CD14-positive monocyte (primary cell): ENCODE data around the gene OR13J1. TPM values are rescaled to one million over a fixed set of nuclear protein-coding genes. Genes with fewer than 3 reads are reported as not detected.

Source experiments
- DNase-seq, 3 donors: peaks; one replicate each; pipeline ENCODE4 v3.0.0-alpha.2; 2011 to 2022
- H2AFZ ChIP-seq: 2 replicates; pipeline ENCODE4 v1.6.0; 2012; ENCODE audit warnings: mild to moderate bottlenecking, low read depth, low read length, inconsistent platforms; ENCODE audit not compliant: insufficient read depth, poor library complexity, severe bottlenecking
- H3K27ac ChIP-seq, 2 donors: 1 replicate in 1 of 2; 2 replicates in 1 of 2; pipeline ENCODE4 v1.5.1; 2012 to 2013; ENCODE audit warnings: low read length in 2 of 2, control low read depth in 1 of 2, inconsistent platforms in 1 of 2, low read depth in 1 of 2, mild to moderate bottlenecking in 1 of 2
- H3K27me3 ChIP-seq, 2 donors: one replicate each; pipeline versions ENCODE4 v1.6.0 to v1.6.1; 2011 to 2013; ENCODE audit warnings: low read length in 2 of 2; ENCODE audit not compliant: control insufficient read depth in 2 of 2, insufficient read depth in 2 of 2
- H3K36me3 ChIP-seq, 2 donors: replicated peaks in 1 of 2; 1 replicate in 1 of 2; 2 replicates in 1 of 2; pipeline versions ENCODE4 v1.5.1 to v1.6.1; 2012 to 2013; ENCODE audit warnings: low read length in 2 of 2, control low read depth in 1 of 2, inconsistent platforms in 1 of 2, mild to moderate bottlenecking in 1 of 2; ENCODE audit not compliant: insufficient read depth in 2 of 2, control insufficient read depth in 1 of 2
- H3K4me1 ChIP-seq, 2 donors: 1 replicate in 1 of 2; 2 replicates in 1 of 2; pipeline versions ENCODE4 v1.5.1 to v1.6.1; 2012 to 2013; ENCODE audit warnings: low read length in 2 of 2, control low read depth in 1 of 2, inconsistent platforms in 1 of 2, mild to moderate bottlenecking in 1 of 2, moderate library complexity in 1 of 2; ENCODE audit not compliant: insufficient read depth in 2 of 2, control insufficient read depth in 1 of 2
- H3K4me2 ChIP-seq: replicated peaks from 2 replicates; pipeline ENCODE3; 2012; ENCODE audit warnings: low read length, moderate library complexity, mild to moderate bottlenecking; ENCODE audit not compliant: poor library complexity, severe bottlenecking; ENCODE audit errors: extremely low read depth
- H3K4me3 ChIP-seq, 3 experiments: fragments of 200-600 bp in 1 of 3; sonication (generic) in 1 of 3; replicated peaks in 1 of 3; 1 replicate in 2 of 3; 2 replicates in 1 of 3; pipeline ENCODE4 v1.5.1; 2011 to 2013; ENCODE audit warnings: low read length in 3 of 3, mild to moderate bottlenecking in 3 of 3, control low read depth in 2 of 3, low read depth in 2 of 3, inconsistent platforms in 1 of 3, moderate library complexity in 1 of 3
- H3K79me2 ChIP-seq: 2 replicates; pipeline ENCODE4 v1.6.0; 2012; ENCODE audit warnings: mild to moderate bottlenecking, control low read depth, inconsistent platforms, low read length, moderate library complexity; ENCODE audit not compliant: insufficient read depth
- H3K9ac ChIP-seq: 2 replicates; pipeline ENCODE4 v1.6.0; 2017; ENCODE audit warnings: low read length, mild to moderate bottlenecking; ENCODE audit not compliant: insufficient read depth, poor library complexity, severe bottlenecking
- H3K9me3 ChIP-seq, 2 donors: replicated peaks in 1 of 2; 1 replicate in 1 of 2; 2 replicates in 1 of 2; pipeline versions ENCODE4 v1.5.1 to v1.6.1; 2012 to 2013; ENCODE audit warnings: low read length in 2 of 2, control low read depth in 1 of 2; ENCODE audit not compliant: control insufficient read depth in 1 of 2, insufficient read depth in 1 of 2
- H4K20me1 ChIP-seq: 2 replicates; pipeline ENCODE4 v1.6.0; 2012; ENCODE audit warnings: mild to moderate bottlenecking, low read length, control low read depth, moderate library complexity; ENCODE audit not compliant: insufficient read depth
- H3K27ac Mint-ChIP-seq, 7 donors: one replicate each; pipeline ENCODE4 v1.8.0; 2020; ENCODE audit warnings: mild to moderate bottlenecking in 7 of 7, mixed read lengths in 7 of 7, moderate library complexity in 6 of 7, inconsistent platforms in 2 of 7
- H3K27me3 Mint-ChIP-seq, 3 donors: one replicate each; pipeline ENCODE4 v1.8.0; 2021 to 2022; ENCODE audit warnings: low read depth in 3 of 3, mild to moderate bottlenecking in 3 of 3, mixed read lengths in 3 of 3, moderate library complexity in 3 of 3, inconsistent platforms in 1 of 3
- H3K36me3 Mint-ChIP-seq, 2 donors: one replicate each; pipeline ENCODE4 v1.8.0; 2020; ENCODE audit warnings: mixed read lengths in 2 of 2, inconsistent platforms in 1 of 2, mild to moderate bottlenecking in 1 of 2
- H3K4me1 Mint-ChIP-seq: one replicate; pipeline ENCODE4 v1.8.0; 2020; ENCODE audit warnings: mild to moderate bottlenecking, mixed read lengths
- H3K4me3 Mint-ChIP-seq, 2 donors: one replicate each; pipeline ENCODE4 v1.8.0; 2020; ENCODE audit warnings: mild to moderate bottlenecking in 2 of 2, mixed read lengths in 2 of 2, moderate library complexity in 1 of 2
- H3K9me3 Mint-ChIP-seq, 7 donors: one replicate each; pipeline ENCODE4 v1.8.0; 2020 to 2022; ENCODE audit warnings: mixed read lengths in 7 of 7, mild to moderate bottlenecking in 6 of 7, moderate library complexity in 6 of 7, inconsistent platforms in 2 of 7
- CTCF ChIP-seq: fragments of 200-600 bp; IDR thresholded peaks from one replicate; pipeline ENCODE4 v1.8.0; 2022; ENCODE audit warnings: antibody characterized with exemption, mild to moderate bottlenecking
- WGBS: methylation state at CpG from one replicate; pipeline ENCODE4 v1.1.5; 2013; ENCODE audit warnings: missing lambda C conversion rate; ENCODE audit not compliant: insufficient coverage; 5-methylcytosine and 5-hydroxymethylcytosine counted together
- intact Hi-C, 2 donors: fragments of 100-400 bp; cut with micrococcal nuclease; formaldehyde crosslinking; loops; one replicate each; pipeline versions ENCODE4 v1.15.0 to v1.15.1; 2023
- polyA plus RNA-seq, 3 donors: library from polyadenylated mRNA; depleted of rRNA in 1 of 3; unstranded in 2 of 3; stranded (reverse) in 1 of 3; fragments of 300-500 nt in 2 of 3; fragments of >200 nt in 1 of 3; fragmentation: Illumina TruSeq in 2 of 3; gene quantifications; 1 replicate in 2 of 3; 2 replicates in 1 of 3; pipeline ENCODE4 v1.2.3, GENCODE V29; 2012 to 2021

The OR13J1 gene
- polyA plus RNA-seq, 3 donors, result not detected

- intact Hi-C loops, result no loop called here
- Histone ChIP-seq H3K9me3 (no peaks in the 10 kb centered on the region), H3K4me2 (no peak overlapping the region), H2AFZ (no peak overlapping the region), H3K27me3 (peaks cover 5 to 32% of the 10 kb centered on the region in 2 donors), H3K4me3 (no peak overlapping the region), H3K27ac (no peak overlapping the region), H3K36me3 (no peaks in the 10 kb centered on the region), H3K79me2 (no peaks in the 10 kb centered on the region), H3K9ac (no peak overlapping the region), H4K20me1 (no peaks in the 10 kb centered on the region), H3K4me1 (peaks cover 0 to 10% of the 10 kb centered on the region in 2 donors)
- 87% methylated on average over 7 of the region's 8 CpGs for WGBS
- no peak for TF ChIP-seq CTCF
- Mint-ChIP-seq H3K27me3 (peaks cover 20 to 40% (median 31%) of the 10 kb centered on the region in 3 donors), H3K4me1 (peaks cover 15% of the 10 kb centered on the region), H3K9me3 (no peaks in the 10 kb centered on the region), H3K36me3 (peaks cover under 1 to 2% of the 10 kb centered on the region in 2 donors), H3K4me3 (no peak overlapping the region), H3K27ac (peak overlapping the region in 1 of 7 donors; percentile 32)
- DNase-seq, result no peak
Observed at GRCh38 chr9:35863583-35863982, 6.6 kb downstream of the OR13J1 start.

GRCh38 chr9:35862328-35862727, 7.9 kb downstream of the OR13J1 start:
- Mint-ChIP-seq H3K27me3 (peaks cover 21 to 45% (median 38%) of the 10 kb centered on the region in 3 donors), H3K9me3 (no peaks in the 10 kb centered on the region), H3K4me3 (peak overlapping the region in 1 of 2 donors; percentile 44), H3K4me1 (peaks cover 23% of the 10 kb centered on the region), H3K36me3 (peaks cover 0 to 2% of the 10 kb centered on the region in 2 donors), H3K27ac (no peak overlapping the region)
- no peaks in the 10 kb centered on the region for H4K20me1 ChIP-seq
- H3K4me2 ChIP-seq, result no peak overlapping the region
- peaks cover 4 to 19% of the 10 kb centered on the region in 2 donors for H3K4me1 ChIP-seq
- H2AFZ ChIP-seq, result no peak overlapping the region
- no peak overlapping the region for H3K4me3 ChIP-seq
- no peak overlapping the region for H3K27ac ChIP-seq
- H3K9ac ChIP-seq, result no peak overlapping the region
- H3K79me2 ChIP-seq, result no peaks in the 10 kb centered on the region
- 97% methylated on average over 3 of the region's 4 CpGs for WGBS
- no peak for TF ChIP-seq CTCF
- H3K9me3 ChIP-seq, result no peaks in the 10 kb centered on the region
- H3K36me3 ChIP-seq, result no peaks in the 10 kb centered on the region
- H3K27me3 ChIP-seq, result peaks cover 5 to 32% of the 10 kb centered on the region in 2 donors
- intact Hi-C loops, result no loop called here
- DNase-seq, result no peak
